Measurements from ENCODE around the gene TRIM59.
"Not testable (repeated sequence)": the region's sequence is repeated elsewhere in the genome, so short reads cannot be mapped to it uniquely, and the experiment has no call there.

TRIM59 gene

DNA sequence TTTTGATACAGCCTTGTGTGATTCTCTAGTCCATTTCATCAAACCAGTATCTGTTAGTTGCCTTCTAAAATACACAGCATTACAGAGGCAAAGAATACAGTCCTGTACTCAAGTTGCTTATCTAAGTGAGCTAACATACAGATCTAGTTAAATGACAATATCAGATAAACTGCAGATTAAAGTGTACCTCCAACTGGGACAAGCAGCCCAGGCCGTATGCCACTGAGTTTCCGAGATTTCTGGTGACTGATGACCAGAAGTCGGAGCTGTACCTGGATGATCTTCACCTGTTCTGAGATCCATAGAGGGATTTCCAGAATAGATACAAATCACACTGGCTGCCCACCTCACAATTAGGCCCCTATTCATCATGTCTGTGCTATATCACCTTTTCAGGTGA lies 6.3 kb upstream of the TRIM59 start:
- DNase-seq (ENCODE audit: low spot score): no peak

DNA sequence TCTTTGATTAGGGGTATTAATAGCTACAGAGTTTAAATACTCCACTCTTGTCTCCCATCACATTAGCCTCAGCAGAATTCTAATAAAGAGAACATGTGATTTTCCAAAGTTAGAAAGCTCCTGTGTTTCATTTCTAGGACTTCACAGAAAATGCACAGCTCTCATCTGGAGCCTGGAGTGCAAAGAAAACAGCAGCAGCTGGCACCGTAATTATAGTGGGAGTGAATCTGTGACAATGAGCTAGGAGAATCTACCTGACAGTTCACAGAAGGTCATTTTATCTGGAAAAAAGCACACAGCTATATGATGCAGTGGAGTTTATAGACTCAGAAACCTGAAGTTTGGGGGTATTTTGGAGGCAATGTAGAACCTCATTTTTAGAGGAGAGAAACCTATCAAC lies 5.4 kb upstream of the TRIM59 start:
- no peak for DNase-seq (ENCODE audit: low spot score)

DNA sequence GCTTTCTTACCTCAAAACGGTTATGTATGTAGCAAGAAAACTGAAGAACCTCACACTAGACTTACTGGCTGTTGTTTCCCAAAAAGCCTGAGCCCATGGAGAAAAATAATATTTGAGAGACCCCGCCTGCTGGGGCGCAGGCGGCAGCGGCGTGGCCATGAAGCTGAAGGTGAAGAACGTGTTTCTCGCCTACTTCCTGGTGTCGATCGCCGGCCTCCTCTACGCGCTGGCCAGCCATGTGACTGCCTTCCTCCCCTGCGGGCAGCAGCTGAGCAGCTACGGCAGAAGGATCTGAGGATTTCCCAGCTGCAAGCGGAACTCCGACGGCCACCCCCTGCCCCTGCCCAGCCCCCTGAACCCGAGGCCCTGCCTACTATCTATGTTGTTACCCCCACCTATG lies 2.7 kb upstream of the TRIM59 start:
- DNase-seq (ENCODE audit: low spot score): not testable (repeated sequence)

DNA sequence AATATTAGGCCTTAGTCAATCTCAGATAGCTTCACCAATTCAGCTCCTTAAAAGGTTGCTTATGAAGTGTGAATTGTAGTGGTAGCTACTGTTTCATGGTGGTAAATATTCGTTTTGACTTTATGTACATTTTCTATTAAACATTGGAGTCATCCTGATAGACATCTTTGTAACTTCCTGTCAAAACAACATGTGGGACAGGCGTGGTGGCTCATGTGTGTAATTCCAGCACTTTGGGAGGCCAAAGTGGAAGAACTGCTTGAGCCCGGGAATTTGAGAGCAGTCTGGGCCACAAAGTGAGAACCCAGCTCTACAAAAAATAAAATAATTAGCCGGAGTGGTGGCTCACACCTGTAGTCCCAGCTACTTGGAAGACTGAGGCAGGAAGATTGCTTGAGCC lies 2.0 kb upstream of the TRIM59 start:
- no peak for DNase-seq (ENCODE audit: low spot score)

DNA sequence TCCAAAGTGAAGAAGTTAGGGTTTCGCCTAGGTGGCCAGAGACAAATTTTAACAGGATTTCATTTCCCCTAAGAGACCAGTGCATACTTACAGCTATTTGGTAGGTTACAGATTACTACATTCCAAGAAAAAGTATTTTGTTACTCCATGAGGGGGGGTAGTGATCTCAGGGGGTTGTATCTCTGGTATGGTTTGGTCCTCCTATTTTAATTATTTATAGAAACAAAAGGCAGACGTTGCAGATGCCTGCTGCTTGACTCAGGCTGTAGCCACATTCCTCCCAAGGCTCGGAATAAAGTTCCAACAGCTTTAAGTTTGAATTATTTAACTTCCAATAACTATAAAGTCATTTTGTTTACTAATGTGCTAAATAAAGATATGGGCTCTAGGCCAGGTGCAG lies 1.3 kb upstream of the TRIM59 start:
- DNase-seq (ENCODE audit: low spot score): peak; percentile 90

DNA sequence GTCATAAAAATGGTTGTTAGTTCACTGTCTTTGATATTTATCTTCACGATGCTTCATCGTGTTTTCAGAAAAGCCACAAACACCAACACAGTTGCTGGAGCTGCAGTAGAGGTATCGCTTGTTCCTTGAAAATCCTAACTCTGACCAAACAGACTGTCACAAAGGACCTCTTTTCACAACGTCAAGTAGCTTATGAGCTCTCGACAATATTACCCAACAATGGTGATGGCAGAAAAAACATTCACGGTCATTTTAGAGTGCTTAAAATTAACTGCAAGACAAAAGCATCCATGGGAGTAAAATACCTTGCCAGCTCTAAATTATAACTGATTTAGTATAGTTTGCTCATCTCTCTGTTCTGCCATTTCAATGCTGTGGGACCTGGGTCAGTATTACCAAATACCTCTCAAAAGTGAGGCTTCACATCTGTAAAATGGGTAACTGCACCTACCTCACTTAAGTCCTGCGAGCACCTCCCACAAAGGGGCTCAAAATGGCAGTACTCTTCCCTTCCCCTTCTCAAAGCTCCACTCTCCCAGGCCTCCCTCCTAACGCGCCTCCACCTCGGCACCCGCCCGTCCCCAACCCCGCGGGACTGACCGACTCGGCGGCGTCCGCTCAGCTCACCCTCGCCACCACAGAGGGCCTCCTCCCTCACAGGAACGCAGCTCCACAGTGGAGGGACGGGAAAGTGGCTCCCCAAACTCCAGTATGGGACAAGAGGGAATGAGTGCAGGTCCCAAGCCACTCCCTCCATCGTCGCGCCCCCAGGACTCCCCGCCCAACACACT lies 546 bp downstream of the TRIM59 start:
- DNase-seq (ENCODE audit: low spot score): no peak

DNA sequence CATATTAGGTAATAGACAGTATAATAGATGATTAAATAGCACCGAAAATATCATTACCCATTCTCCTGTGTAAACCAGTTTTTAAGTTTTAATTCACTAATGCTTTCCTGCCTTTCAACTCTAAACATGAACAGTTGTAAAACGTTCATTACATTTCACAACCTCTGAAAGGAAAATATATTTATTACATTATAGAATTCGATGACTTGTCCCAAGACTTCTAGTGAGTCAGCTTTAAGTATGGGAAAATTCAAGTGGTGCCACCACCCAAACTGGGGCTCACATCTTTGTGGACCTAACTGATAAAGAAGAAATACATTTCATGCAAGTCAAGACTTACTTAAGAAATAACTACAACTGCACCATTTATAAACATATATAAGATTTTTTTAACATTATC lies 2.0 kb downstream of the TRIM59 start:
- no peak for DNase-seq (ENCODE audit: low spot score)

DNA sequence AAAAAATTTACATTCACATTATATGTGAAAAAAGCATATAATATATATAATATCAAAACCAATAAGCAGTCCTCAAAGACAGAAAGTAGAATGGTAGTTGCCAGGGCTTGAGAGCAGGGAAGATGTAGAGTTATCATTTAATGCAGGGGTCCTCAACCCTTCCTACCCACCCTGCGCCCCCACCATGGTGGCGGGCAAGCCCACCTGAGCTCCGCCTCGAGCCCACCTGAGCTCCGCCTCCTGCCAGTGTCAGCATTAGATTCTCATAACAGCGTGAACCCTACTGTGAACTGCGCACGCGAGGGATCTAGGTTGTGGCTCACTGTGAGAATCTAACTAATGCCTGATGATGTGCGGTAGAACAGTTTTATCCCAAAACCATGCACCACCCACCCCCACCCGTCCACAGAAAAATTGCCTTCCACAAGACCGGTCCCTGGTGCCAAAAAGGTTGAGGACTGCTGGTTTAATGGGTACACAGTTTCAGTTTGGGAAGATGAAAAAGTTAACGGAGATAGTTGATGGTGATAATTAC lies 3.0 kb downstream of the TRIM59 start:
- DNase-seq (ENCODE audit: low spot score): no peak

DNA sequence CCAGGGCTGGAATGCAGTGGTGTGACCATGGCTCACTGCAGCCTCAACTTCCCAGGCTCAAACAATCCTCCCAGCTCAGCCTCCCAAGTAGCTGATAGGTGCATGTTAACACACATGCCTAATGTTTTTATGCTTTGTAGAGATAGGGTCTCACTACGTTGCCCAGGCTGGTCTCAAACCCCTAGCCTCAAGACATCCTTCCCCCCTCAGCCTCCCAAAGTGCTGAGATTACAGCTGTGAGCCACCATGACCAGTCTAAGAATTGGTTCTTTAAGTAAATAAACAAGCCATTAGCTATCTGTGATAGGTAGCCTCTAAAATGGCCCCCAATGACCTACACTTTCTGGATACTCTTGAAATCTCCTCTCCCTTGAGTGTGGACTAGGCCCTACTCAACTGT lies 3.7 kb downstream of the TRIM59 start:
- DNase-seq (ENCODE audit: low spot score): no peak

DNA sequence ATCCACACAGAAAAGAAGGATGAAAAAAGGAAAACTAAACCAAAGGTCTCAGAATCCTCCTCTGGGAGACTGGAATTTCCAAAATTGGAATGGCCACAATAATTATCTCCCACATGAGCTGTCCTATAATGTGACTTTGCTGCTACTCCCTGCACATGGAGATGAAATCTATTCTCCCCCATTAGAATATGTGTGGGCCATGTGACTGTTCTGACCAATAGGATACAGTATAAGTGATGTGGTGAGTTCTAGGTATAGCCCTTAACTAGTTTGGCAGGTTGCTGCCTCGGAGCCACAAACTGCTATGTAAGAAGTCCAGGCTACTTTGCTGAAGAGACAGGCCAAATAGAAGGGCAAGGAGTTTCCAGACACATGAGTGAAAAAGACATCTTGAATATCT lies 5.2 kb downstream of the TRIM59 start:
- no peak for DNase-seq (ENCODE audit: low spot score)

DNA sequence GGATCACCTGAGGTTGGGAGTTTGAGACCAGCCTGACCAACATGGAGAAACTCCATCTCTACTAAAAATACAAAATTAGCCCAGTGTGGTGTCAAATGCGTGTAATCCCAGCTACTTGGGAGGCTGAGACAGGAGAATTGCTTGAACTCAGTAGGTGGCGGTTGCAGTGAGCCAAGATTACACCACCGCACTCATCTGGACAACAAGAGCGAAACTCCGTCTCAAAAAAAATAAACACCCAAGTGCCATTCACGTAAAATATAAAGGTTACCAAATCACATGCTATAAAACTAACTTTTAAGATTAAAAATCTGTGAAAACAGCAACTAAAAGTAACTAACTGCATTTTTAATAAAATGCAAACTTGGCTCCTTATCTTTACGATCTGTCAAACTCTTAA lies 8.9 kb downstream of the TRIM59 start:
- no peak for DNase-seq (ENCODE audit: low spot score)

DNA sequence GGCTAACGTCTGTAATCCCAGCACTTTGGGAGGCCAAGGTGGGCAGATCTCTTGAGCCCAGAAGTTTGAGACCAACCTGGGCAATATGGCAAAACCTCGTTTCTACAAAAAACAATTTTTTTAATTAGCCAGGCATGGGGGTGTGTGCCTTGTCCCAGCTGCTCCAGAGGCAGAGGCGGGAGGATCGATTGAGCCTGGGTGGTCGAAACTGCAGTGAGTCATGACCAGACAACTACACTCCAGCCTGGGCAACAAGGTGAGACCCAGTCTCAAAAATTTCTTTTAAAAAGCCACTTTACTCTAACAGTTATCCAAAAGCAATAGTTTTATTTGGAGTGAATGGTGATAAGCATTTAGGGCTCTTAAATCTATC lies 12.5 kb downstream of the TRIM59 start:
- no peak for DNase-seq (ENCODE audit: low spot score)

DNA sequence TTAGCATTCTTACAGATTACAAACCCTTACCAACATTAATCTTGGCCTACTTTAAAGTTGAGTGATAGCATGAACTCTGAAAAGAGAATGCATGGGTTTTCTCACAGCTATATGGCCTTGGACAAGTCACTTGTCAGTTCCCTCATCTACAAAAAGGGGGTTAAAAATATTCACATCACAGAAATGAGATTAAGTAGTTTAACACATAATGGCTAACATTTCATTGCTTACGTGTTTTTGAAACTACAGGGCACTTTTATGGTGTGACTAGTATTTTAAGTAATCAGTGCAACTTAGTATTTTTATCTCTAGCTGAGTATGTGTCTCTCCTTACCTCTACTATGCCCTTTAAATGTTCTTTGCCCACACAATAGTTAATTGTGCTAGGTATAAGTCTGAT lies 13.8 kb downstream of the TRIM59 start:
- DNase-seq (ENCODE audit: low spot score): no peak

DNA sequence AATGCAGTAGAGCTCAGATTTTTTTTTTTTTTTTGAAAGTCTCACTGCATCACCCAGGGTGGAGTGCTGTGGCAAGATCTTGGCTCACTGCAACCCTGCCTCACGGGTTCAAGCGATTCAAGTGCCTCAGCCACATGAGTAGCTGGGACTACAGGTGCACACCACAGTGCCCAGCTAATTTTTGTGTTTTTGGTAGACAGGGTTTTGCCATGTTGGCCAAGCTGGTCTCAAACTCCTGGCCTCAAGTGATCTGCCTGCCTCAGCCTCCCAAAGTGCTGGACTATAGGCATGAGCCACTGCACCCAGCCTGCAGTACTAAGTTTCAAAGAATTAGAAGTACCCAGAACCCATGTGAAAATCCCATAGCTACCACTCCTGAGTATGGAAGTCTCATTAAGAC lies 14.5 kb downstream of the TRIM59 start:
- no peak for DNase-seq (ENCODE audit: low spot score)

DNA sequence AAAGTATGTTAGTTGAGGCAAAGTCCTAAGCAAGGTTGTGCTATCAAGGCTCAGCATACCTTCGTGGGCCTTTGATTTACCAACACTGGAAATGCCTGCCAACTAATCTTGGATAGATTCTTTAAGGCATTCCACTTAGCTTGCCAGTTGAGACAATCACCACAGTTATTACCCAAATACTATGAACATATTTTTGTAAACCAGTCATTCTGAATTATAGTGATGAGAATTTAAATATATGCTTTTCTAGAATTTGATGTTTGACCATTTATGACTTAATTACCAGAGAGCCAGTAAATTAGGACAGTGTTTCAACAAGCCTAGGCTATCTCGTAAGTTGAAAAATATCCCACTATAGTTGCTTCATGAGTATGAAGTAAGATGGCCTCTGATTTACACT lies 15.5 kb downstream of the TRIM59 start:
- DNase-seq (ENCODE audit: low spot score): peak; percentile 59

DNA sequence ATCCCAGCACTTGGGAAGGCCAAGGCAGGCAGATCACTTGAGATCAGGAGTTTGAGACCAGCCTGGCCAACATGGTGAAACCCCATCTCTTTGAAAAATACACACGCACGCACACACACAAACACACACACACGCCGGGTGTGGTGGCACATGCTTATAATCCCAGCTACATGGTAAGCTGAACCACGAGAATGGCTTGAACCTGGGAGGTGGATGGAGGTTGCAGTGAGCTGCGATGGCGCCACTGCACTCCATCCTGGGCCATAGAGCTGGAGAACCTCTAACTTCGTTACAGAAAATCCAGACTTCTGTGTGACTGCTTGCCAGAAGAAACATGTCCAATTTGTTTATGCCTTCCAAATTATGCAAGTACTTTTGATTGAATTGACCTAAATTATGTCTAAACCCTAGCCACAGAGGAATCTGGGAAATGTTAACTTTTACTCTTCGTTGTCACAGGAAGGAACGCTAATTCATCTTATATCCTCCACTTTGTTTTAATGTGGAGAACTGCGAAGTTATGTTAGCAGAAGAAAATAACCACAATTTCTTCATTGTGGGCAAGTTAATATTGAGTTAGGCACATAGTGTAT lies 21.7 kb downstream of the TRIM59 start:
- DNase-seq (ENCODE audit: low spot score): no peak

DNA sequence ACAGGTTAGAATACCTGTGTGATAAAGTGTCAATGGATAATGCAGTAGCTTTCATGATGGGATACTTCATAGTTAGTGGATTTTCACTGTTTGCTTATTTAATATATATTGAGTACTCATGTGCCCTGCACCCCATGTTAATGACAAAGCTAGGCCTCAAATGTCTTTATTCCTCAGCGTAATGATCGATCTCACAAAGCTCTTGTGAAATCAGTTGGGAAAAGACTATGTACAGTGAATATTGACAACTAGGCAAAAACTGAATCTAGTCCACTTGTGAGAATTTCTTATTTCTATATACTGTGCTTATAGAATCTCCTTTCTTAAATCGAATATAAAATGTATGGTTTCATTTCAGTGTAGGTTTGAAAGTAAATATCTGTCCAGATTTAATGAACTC lies 32.3 kb downstream of the TRIM59 start:
- no peak for DNase-seq (ENCODE audit: low spot score)

DNA sequence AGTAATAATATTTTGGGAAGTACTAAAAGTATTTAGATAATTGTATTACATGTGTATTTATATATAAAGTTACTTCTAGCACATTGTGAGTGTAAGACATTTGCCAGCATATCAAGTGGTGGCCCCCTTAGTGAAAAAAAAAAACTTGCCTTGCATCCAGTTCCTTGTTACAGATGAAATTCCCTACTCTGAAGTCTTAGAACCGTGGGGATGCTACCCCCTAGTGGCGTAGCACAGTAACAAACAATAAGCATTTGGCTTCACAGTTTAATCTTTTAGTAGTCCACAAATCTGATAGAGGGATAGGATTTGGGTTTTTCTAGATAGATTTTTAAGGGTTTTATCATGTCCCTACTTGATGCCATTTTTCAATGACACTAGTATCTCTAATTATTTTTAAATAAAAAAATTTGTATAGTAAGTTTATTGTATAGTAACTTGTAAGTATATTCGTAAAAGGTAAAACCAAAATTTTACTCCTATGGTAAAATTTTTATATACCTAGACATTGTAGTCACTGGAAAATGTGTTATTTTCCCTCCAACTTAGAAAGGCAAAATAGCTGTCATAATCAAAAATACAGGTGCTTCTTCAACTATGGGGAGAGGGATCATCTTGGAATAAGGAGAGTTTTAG lies 35.9 kb downstream of the TRIM59 start:
- peak; percentile 78 for DNase-seq (ENCODE audit: low spot score)

DNA sequence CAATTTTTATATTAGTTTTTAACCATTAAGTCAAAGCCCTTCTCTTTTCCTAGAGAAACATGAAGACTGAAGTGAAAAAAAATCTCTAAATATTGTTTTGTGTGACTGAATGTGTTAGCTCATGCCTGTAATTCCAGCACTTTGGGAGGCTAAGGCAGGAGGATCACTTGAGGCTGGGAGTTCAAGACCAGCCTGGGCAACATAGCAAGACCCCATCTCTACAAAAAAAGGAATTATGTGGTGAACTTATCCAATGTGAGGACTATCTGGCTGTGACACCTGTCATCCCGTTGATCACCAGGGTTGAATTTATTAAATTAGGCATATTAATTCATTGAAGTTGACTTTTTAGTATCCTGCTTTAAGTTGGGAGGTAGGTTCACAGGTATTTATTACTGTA lies 37.1 kb downstream of the TRIM59 start:
- no peak for DNase-seq (ENCODE audit: low spot score)

DNA sequence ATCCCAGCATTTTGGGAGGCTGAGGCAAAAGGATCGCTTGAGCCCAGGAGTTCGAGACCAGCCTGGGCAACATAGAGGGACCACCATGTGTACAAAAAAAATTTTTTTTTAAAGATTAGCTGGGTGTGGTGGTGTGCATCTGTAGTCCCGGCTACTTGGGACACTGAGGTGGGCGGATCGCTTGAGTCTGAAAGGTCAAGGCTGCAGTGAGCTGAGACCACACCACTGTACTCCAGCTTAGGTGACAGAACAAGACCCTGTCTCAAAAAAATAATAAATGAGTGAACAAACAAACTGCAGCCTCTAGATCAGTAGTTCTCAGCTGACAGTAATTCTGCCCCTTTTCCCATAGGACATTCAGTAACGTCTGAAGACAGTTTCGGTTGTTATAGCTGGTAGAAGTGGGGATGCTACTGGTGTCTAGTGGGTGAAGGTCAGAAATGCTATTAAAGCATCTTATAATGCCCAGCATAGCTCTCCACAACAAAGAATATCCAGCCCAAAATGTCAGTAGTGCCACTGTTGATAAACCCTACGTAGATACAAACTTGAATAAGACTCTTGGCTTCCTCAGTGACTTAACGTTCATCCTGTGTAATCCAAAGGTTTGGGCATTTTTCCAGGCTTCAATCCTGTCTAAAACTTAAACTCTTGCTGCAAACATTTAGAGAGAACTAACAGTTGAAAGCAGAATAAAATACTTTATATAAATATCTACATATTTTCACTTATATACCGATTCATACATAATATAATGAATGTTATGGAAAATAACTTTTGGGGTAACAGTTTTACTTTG lies 39.6 kb downstream of the TRIM59 start:
- DNase-seq (ENCODE audit: low spot score): no peak

DNA sequence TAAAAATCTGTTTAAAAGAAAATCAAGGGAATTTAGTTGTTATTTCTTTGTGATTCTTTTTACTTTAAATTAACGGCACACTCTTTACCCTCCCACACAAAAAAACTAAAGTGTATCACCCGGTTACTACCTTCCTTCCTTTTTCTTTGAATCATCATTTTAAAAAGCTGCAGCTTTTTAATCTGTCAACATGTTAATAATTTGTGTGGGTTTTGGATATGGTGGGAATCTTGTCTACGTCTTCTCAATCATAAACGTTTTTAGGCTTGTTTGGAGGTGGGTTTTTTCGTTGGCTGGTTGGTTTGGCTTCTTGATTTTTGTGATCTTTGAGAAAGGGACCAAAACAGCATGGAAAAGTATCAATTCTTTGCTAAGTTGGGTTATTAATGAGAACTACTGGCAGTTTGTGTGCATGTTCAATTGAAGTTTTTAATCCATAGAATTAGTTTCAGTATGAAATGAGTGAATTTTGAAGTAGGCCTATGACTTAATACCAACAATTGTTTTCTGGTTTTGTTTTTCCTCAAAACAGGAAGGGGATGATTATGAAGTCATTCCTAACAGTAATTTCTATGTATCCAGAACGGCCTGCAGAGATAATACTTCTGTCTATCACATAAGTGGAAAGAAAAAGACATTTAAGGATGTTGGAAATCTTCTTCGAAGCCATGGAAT lies 45.7 kb downstream of the TRIM59 start:
- no peak for DNase-seq (ENCODE audit: low spot score)

DNA sequence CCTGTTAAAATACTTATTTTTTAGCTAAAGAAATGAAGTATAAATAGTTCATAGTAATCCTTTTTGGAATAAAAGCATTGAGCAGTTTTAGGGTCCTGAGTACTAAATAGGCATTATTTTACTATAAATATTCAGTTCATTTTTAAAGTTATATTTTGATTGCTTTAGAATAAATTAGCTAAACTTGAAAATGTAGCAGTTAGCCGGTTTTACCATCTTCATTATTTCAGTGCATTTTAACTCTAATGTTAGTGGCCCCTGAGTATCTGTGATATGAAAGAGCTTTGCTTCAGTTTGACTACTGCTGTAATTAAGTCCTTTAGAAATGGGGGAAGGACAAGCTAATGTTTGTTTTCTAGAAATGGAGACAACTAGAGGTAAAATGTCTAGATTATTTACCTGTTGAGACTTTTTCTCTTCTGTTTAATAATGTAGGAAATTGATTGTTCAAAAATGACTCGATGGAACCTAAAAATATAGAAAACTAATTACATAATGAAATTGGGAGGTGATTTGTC lies 46.5 kb downstream of the TRIM59 start:
- no peak for DNase-seq (ENCODE audit: low spot score)

Measured in AG20443 (cell line).